GM21717 (cell line): Measurements from ENCODE around the gene TMEM201.

ENCODE experiments used
- ATAC-seq: cut with Tn5 transposase; IDR thresholded peaks from one replicate; pipeline ENCODE4 v1.9.1; 2021; ENCODE audit warnings: mild to moderate bottlenecking, moderate library complexity; ENCODE audit not compliant: unreplicated experiment

Gene TMEM201

DNA sequence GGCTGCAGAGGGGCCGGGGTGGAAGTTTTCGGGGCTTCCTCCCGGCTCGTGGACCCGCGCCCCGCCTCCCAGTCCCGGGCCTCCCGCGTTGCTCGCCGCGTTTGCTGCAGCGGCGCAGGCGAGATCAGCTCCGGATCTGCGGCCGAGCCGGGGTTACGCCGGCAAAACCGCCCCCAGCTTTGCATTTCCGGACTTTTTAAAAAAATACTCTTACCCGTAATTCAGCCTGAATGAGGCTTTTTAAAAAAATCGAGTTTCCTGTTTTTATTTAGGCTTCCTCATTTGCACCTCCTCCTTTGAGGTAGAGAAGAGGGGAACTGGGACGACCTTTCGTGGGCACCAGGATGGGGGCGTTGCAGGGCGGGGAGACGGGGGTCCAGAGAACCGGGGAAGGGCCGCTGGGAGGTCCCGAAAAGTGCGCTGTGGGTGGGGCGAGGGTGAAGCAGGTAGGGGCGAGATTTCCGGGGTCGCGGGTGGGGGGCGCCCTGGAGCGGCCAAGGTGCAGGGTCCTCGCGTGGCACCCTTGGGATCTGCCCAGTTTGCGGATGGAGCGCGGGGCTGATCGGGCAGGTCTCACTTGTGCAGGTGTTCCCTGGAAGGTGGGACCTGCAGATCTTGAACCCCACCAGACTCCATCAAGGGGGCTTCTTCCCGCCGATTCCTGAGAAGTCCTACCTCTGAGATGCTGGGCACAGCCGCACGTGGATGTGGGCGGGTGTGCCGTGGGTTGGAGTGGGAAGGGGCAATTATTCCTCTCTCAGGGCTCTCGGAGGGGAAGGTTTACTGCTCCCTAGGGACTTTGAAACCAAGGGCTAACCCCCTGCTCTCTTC is 63.9 kb downstream of the TMEM201 start:
- ATAC-seq: no peak

DNA sequence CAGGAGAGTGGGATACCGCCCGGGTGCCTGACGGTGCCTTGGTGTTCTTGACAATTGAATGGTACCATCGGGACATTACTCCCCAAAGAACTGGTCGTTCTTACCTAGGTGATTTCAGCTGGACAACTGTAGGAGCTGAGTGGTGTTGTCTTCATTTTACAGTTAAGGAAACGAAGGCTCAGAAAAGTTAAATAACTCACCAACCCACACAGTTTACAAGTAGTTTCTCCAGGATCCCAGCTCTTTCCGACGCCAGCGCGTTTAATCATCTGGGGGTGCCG is 64.4 kb downstream of the TMEM201 start:
- ATAC-seq: no peak

GRCh38 chr1:9653491-9654050 is 64.9 kb downstream of the TMEM201 start:
- ATAC-seq: no peak

GRCh38 chr1:9654051-9654833 is 65.5 kb downstream of the TMEM201 start:
- no peak for ATAC-seq

DNA sequence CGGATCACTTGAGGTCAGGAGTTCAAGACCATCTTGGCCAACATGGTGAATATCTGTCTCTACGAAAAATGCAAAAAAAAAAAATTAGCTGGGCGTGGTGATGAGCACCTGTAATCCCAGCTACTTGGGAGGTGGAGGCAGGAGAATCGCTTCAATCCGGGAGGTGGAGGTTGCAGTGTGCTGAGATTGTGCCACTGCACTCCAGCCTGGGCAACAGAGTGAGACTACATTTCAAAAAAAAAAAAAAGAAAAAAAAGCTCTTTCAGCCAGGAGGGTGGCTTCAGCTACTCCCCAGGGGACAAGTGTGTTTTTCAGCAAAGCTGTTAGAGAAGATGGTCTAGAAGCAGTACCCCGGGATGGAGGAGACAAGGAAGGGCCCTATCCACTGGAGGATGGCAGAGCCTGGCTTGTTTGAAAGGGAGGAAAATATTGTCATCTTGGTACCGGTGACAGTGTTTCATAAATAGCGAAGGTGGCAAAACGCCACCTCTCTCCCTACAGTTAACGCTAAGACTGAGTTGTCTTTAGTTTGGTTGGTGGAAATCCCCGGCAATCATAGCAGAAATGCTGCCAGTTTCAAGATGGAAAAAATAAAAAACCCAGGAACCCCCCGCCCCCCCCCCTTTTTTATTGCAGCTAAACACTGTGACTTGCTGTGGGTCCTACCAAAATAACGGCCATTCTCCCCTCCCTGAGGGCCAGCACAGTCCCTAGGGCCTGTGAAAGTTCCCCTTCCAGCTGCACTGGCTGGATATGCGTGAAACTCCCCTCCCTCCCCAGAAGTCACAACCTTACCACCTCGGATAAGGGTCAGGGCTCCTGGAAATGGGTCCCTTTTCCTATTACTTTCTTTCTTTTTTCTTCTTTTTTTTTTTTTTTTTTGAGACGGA is 66.4 kb downstream of the TMEM201 start:
- no peak for ATAC-seq

GRCh38 chr1:9655836-9656235 is 67.1 kb downstream of the TMEM201 start:
- ATAC-seq: no peak

GRCh38 chr1:9657521-9658032 is 68.9 kb downstream of the TMEM201 start:
- no peak for ATAC-seq

- ATAC-seq: no peak
Measured at GRCh38 chr1:9658199-9658598, 69.5 kb downstream of the TMEM201 start.

GRCh38 chr1:9659328-9659727 is 70.6 kb downstream of the TMEM201 start:
- ATAC-seq: no peak

GRCh38 chr1:9663257-9663656 is 74.5 kb downstream of the TMEM201 start:
- no peak for ATAC-seq
